Measurements from ENCODE around the gene ATP6V1G3.
"Not testable (repeated sequence)": the region's sequence is repeated elsewhere in the genome, so short reads cannot be mapped to it uniquely, and the experiment has no call there.

Gene ATP6V1G3

DNA sequence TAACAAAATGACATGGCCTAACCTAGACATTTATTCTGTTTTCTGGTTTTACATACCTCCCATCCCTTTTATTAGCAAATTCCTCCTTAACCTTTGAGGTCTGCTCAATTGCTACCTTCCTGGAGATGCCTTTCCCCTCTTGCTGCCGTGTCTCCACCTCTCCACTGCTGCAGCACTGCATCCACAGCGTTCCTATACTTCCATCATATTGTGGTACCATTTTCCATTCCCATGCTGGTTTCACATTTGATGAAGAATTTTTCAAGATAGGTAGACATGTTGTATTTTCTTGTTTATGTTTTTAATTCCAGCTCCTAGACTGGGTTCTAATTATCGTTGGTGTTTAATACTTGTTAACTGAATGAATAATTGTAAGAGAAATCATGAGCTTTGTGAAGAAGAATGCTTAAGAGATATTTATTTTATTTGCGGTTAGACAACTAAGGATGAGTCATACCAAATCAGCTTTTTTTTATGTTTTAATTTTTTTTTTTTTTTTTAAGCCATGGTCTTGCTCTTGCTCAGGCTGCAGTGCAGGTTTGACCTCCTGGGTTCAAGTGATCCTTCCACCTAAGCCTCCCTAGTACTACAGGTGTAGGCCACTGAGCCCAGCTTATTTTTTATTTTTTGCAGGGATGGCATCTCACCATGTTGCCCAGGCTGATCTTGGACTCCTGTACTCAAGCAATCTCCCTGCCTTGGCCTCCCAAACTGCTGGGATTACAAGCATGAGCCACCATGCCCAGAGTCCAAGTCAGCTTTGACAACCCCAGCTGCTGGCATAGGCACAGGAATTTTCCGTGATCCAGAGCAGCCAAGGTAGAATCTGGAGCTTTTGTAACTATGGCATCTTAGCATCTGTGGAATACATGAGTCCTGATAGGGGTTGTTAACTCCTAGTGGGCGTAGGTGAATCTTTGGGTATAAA, 44.0 kb downstream of the ATP6V1G3 start:
- DNase-seq (ENCODE audit: low spot score), result no peak

DNA sequence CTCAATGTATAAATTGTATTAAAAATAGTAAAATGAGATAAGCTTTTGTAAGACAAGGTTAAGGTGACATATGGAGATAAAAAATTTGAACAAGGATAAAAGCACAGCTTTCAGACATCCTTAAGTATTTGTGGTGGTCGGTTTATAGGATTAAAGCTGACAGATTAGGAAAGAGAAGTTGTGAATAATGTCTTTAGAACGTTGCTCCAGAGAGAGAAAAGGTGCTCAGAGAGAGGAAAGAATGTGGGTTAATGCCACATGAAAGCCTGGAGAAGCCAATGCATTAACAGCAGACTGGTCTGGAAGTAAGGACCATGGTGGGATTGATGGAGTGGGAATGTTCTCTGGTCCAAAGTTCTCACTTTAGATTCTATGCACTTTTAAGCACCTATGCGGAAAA, 44.8 kb downstream of the ATP6V1G3 start:
- no peak for DNase-seq (ENCODE audit: low spot score)

DNA sequence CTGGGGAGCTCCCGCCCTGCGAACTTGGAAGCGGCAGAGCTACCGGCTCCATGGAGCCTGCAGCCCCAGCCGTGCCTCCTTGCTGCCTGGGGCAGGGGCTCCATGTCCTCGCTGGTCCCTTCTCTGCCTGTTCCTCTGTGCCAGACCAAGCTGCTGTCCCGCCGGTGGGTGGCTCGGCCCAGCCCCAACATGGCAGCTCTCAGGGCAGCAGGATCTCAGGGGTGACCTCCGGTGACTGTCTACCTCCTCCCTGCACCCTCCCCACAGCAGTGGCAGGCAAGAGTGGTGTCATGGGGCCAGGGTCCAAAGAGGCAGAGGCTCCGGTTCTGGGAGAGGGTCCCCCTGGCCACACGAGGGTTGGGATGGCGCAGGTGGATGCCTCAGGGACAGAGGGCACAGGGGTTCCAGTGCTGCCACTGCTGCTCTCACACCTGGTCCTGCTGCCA, 45.8 kb downstream of the ATP6V1G3 start:
- no peak for DNase-seq (ENCODE audit: low spot score)

DNA sequence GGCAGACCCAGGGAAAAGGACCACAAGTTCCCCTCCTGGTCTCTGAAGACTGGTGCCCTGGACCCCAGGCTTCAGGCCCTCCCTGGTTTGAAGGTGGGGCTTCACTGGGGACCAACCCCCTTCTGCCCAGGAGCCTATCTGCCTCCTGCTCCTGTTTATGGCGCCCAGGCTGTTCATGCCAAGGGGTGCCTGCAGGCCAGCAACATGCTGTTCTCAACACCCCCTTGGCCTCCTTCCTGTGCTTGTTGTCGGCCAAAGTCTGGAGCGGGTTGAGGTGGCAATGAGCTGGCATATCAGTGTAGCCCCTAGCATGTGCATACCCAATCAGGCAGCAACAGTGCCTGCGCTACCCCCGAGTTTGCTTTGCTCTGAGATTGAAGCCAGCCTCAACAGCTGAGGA, 46.3 kb downstream of the ATP6V1G3 start:
- no peak for DNase-seq (ENCODE audit: low spot score)

DNA sequence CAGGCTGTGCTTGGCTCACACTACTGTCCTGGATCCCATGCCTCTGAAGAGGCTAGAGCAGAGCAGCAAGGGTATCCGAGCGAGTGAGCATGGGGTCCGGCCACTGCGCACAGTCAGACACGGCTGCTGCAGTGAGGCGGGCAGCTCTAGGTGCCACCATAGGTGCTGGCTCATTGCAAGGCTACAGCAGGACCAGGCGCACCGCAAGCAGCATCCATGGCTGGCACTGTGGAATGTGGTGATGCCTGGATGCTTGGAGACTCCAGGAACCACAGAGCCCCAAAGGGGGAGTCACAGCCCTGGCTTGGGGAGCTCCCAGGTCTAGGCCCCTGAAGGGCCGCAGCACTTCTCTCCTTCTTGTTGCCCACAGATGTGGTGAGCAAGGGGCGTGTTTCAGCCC, 47.2 kb downstream of the ATP6V1G3 start:
- DNase-seq (ENCODE audit: low spot score), result no peak

DNA sequence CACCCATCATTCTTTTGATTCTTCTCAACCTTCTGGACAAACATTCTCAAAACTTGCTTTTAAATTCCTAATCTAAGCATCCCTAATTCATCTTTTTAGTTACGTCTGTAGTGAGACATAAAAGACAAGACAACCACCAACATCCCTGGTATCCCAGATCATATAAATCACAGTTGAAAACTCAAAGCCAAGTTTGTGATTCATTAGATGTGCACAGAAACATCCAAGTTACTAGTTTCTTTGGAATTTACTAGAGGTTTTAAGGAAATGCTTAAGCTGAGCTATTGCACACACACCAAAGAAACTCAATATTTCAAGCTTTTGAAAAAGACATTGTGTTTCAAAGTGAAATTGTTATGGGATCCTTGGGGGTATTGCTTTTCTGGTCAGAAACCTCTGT, 47.6 kb downstream of the ATP6V1G3 start:
- no peak for DNase-seq (ENCODE audit: low spot score)

DNA sequence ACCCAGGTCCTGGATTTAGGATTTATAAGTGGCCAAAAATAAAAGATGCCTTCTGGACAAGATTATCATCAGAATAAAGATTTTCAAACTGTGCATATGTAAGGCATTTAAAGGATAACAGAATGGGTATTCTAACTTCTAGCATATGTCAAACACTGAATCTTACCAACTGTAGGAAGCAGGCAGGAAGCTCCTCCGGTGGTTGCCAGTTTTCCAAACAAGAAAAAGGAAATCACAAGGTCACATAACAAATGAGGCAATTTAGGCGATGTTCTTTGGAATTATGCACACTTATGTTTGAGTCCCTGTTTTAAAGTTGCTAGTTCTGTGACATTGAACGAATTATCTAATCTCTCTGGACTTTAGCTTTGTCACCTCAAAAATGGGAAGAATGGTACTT, 48.9 kb downstream of the ATP6V1G3 start:
- no peak for DNase-seq (ENCODE audit: low spot score)

DNA sequence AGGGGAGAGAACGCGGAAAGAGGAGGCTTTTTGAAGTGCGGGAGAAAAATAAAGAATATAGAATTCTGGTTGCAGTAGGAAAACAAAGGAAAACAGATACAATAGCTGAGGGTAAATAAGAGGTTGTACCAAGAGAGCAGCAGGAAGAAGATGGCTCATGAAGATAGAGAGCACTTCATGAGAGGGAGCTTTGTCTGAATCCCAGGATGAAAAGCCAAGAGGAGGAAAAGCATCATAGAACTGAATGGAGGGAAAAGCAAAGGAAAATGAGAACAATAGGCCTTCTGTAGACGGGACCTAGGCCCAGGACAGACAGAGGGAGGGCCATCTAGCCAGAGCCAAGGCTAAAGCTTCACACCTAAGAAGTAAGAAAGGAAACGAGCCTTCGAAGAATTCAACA, 49.5 kb downstream of the ATP6V1G3 start:
- no peak for DNase-seq (ENCODE audit: low spot score)

DNA sequence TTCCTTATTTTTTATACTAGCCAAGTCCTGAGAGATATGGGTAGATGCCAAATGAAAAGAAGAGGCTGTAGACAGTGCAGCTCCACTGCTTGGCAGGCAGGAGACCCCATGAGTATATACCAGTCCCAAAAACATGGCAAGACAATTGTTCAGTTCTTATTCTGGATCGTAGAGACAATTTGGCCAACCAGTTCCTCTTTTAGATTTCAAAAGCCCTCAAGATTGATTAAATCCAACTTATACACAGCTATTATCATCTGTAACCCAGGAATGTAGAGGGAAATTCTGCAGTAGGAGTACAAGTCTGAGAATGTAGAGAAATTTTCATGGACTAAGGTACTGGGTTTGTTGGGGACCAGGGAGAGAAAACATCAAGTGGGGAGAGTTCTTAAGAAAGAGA, 50.3 kb downstream of the ATP6V1G3 start:
- DNase-seq (ENCODE audit: low spot score), result no peak

DNA sequence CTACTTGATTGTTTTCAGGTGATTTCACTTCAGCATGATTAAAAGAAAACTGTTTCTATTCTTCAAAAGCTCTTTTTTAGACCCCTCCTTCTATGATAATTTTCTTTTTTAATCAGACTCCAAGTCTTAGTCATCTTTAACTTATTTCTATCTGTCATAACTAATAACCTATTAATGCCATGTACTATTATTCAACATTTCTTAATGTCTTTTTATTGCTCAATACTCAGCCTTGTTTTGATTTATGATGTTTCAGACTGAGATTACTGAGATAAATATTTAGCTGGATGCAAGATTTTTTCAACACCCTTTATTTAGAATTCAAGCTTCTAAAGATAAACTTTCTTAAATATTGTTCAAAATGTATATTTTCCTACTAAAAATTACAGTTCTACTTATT, 53.6 kb downstream of the ATP6V1G3 start:
- no peak for DNase-seq (ENCODE audit: low spot score)

DNA sequence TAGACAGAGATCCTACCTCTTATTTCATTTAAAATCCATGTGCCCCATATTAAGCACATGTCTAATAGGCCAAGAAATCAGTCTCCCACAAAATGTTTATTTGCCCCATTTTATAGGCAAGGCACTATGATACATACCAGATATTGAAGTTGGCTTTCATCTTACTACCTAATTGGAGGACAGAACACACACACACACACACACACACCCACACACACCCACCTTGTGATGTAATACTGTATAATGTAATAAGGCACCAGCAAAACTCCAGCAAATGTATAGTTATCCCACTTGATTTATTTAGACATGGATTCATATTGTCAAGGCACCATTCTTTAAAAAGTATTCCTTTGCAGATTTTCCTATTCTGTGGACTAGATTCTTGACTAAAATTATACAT, 56.8 kb downstream of the ATP6V1G3 start:
- DNase-seq (ENCODE audit: low spot score), result no peak

DNA sequence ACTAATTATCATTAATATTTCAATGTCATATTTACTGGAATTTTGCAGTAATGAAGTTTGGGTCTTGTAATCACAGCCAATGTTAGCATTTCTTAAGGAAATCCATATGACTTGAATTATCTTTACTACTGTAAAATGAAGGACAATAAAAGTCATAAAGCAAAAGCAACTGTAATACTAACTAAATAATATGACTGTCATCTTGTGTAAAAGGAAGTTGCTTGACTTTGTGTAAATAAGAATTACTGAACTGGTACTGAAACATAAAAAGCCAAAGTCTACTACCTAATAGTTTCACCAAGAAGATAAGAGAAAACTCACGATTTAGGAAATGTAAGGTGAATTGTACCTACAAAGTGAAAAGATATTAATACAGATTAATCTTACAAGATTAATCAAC, 57.5 kb downstream of the ATP6V1G3 start:
- no peak for DNase-seq (ENCODE audit: low spot score)

DNA sequence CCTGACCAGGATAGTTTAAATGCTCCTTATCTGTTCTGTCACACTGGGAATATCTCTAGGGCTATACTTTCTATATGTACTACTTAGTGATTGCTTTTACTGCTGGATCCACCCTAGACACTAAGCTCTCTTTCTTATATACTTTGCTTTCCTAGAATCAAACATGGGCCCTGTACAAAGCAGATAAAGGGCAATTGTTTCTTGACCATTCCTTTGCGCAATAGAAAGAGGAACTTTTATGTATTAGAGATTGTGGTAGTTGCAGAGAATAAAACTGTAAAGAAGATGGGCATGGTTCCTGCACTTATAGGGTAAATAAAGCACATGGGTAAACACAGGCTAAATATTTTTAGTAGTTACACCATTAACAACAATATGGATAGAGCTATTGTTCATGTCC, 58.8 kb downstream of the ATP6V1G3 start:
- no peak for DNase-seq (ENCODE audit: low spot score)

DNA sequence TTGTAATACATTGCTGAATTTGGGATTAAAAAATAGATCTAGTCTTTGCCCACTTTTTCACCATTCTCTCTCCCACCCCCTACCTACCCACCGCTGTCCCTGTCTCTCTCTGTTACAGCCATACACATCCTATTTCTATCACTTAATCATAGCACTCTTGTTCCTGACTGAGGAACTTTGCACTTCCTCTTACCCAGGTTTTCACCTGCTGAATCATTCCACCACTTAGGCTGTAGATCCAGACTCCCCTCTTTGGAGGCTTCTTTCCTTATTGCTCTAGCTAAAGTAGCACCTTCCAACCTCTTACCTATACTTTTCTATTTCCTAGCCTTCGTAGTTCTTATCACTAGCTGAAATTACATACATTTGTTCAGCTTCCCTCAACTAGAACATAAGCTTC, 59.6 kb downstream of the ATP6V1G3 start:
- no peak for DNase-seq (ENCODE audit: low spot score)

DNA sequence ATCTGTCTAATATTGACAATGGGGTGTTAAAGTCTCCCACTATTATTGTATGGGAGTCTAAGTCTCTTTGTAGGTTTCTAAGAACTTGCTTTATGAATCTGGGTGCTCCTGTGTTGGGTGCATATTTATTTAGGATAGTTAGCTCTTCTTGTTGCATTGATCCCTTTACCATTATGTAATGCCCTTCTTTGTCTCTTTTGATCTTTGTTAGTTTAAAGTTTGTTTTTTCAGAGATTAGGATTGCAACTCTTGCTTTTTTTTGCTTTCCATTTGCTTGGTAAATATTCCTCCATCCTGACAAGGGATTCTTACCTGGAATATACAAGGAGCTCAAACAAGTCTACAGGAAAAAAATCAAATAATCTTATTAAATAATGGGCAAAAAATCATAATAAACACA, 63.1 kb downstream of the ATP6V1G3 start:
- not testable (repeated sequence) for DNase-seq (ENCODE audit: low spot score)
